Ectodermal cell (in vitro differentiated cells): ENCODE data around the gene COMMD2. TPM values are rescaled to one million over a fixed set of nuclear protein-coding genes. Genes with fewer than 3 reads are reported as not detected.

ENCODE experiments used
- H3K27ac ChIP-seq: 2 replicates; pipeline ENCODE4 v1.7.0; 2013; ENCODE audit warnings: mild to moderate bottlenecking, low read depth, low read length; ENCODE audit not compliant: insufficient read depth, poor library complexity, severe bottlenecking
- H3K27me3 ChIP-seq: 2 replicates; pipeline ENCODE4 v1.7.0; 2013; ENCODE audit warnings: mild to moderate bottlenecking, low read length; ENCODE audit not compliant: insufficient read depth, control insufficient read depth, poor library complexity, severe bottlenecking
- H3K36me3 ChIP-seq: one replicate; pipeline ENCODE4 v1.7.0; 2013; ENCODE audit warnings: low read length; ENCODE audit not compliant: control insufficient read depth, insufficient read depth
- H3K4me1 ChIP-seq: one replicate; pipeline ENCODE4 v1.7.0; 2013; ENCODE audit warnings: low read length; ENCODE audit not compliant: control insufficient read depth, insufficient read depth
- H3K4me3 ChIP-seq: 2 replicates; pipeline ENCODE4 v1.7.0; 2013; ENCODE audit warnings: low read depth, low read length, control low read depth; ENCODE audit not compliant: insufficient read depth
- H3K9me3 ChIP-seq: 2 replicates; pipeline ENCODE4 v1.7.0; 2013; ENCODE audit warnings: mild to moderate bottlenecking, low read length, moderate library complexity; ENCODE audit not compliant: control insufficient read depth
- WGBS, 2 experiments: methylation state at CpG; one replicate each; pipeline ENCODE4 v1.1.7; 2013; ENCODE audit warnings: missing lambda C conversion rate in 2 of 2; 5-methylcytosine and 5-hydroxymethylcytosine counted together
- polyA plus RNA-seq, 4 experiments: library from polyadenylated mRNA; stranded (reverse); fragments of 50-300 nt; gene quantifications; one replicate each; pipeline ENCODE4 v1.2.3, GENCODE V29; 2013

COMMD2 gene
- polyA plus RNA-seq (2013, experiment 1 of 4) = 63.2 TPM
- 64.1 TPM for polyA plus RNA-seq (2013, experiment 2 of 4)
- polyA plus RNA-seq (2013, experiment 3 of 4) = 46.3 TPM
- polyA plus RNA-seq (2013, experiment 4 of 4) = 62.0 TPM

- WGBS, 2 experiments = 0 to 1% methylated on average over 47 to 50 of the region's 52 CpGs
- Histone ChIP-seq H3K4me3 (peak within 1 kb of the TSS; percentile 87), H3K4me1 (peaks cover 7% of the 10 kb centered on the region), H3K27me3 (no peaks in the 10 kb centered on the region), H3K27ac (peak within 1 kb of the TSS; percentile 12), H3K9me3 (no peaks in the 10 kb centered on the region), H3K36me3 (peaks cover 12% of the 10 kb centered on the region)
Observed at GRCh38 chr3:149752051-149752787, at the start of gene COMMD2. COMMD2 (minus strand) TSS chr3:149752489; CDS start chr3:149752444, 45 bp downstream.

- Histone ChIP-seq H3K4me1 (no peaks in the 10 kb centered on the region), H3K36me3 (no peaks in the 10 kb centered on the region), H3K27ac (no peak overlapping the region), H3K4me3 (no peak overlapping the region), H3K9me3 (no peaks in the 10 kb centered on the region), H3K27me3 (peaks cover 3% of the 10 kb centered on the region)
- WGBS, 2 experiments = 70 to 76% methylated on average over 5 of the region's 5 CpGs
Observed at GRCh38 chr3:149801639-149802038, 49.4 kb upstream of the COMMD2 start.

GRCh38 chr3:149801195-149801594 lies 48.9 kb upstream of the COMMD2 start:
- Histone ChIP-seq H3K36me3 (no peaks in the 10 kb centered on the region), H3K9me3 (no peaks in the 10 kb centered on the region), H3K27me3 (peaks cover 3% of the 10 kb centered on the region), H3K27ac (no peak overlapping the region), H3K4me3 (no peak overlapping the region), H3K4me1 (no peaks in the 10 kb centered on the region)
- 100% methylated on average over 1 of the region's 1 CpG; no CpG with 5 or more reads in 1 of the 2 experiments for WGBS, 2 experiments

- WGBS, 2 experiments = 91 to 96% methylated on average over 8 of the region's 8 CpGs
- H3K36me3 ChIP-seq = no peaks in the 10 kb centered on the region
Observed at GRCh38 chr3:149800693-149801092, 48.4 kb upstream of the COMMD2 start.

GRCh38 chr3:149796026-149796425 lies 43.7 kb upstream of the COMMD2 start:
- Histone ChIP-seq H3K36me3 (no peaks in the 10 kb centered on the region), H3K27me3 (no peaks in the 10 kb centered on the region), H3K4me3 (no peak overlapping the region), H3K27ac (no peak overlapping the region), H3K4me1 (no peaks in the 10 kb centered on the region), H3K9me3 (no peaks in the 10 kb centered on the region)
- WGBS, 2 experiments = 92 to 100% methylated on average over 1 of the region's 1 CpG

More at GRCh38 chr3:149800693-149801092, 48.4 kb upstream of the COMMD2 start:
- no peak overlapping the region for H3K4me3 ChIP-seq
- no peak overlapping the region for H3K27ac ChIP-seq
- H3K4me1 ChIP-seq = no peaks in the 10 kb centered on the region
- peaks cover under 1% of the 10 kb centered on the region for H3K27me3 ChIP-seq
- H3K9me3 ChIP-seq = no peaks in the 10 kb centered on the region

GRCh38 chr3:149792452-149793270 lies 40.4 kb upstream of the COMMD2 start, which contains the start of gene ANKUB1:
ANKUB1 (minus strand) TSS chr3:149792554; CDS start chr3:149792366, 188 bp downstream.
- Histone ChIP-seq H3K4me1 (no peaks in the 10 kb centered on the region), H3K9me3 (no peaks in the 10 kb centered on the region), H3K27me3 (no peaks in the 10 kb centered on the region), H3K27ac (no peak within 1 kb of the TSS), H3K4me3 (no peak within 1 kb of the TSS), H3K36me3 (no peaks in the 10 kb centered on the region)
- 92 to 97% methylated on average over 3 to 4 of the region's 4 CpGs for WGBS, 2 experiments

GRCh38 chr3:149790698-149791097 lies 38.4 kb upstream of the COMMD2 start:
- Histone ChIP-seq H3K9me3 (no peaks in the 10 kb centered on the region), H3K27ac (no peak overlapping the region), H3K36me3 (no peaks in the 10 kb centered on the region), H3K27me3 (no peaks in the 10 kb centered on the region), H3K4me1 (no peaks in the 10 kb centered on the region), H3K4me3 (no peak overlapping the region)
- WGBS, 2 experiments = 50 to 91% methylated on average over 1 to 2 of the region's 3 CpGs

GRCh38 chr3:149790268-149790667 lies 38.0 kb upstream of the COMMD2 start:
- Histone ChIP-seq H3K4me3 (no peak overlapping the region), H3K27ac (no peak overlapping the region), H3K4me1 (no peaks in the 10 kb centered on the region), H3K36me3 (no peaks in the 10 kb centered on the region), H3K9me3 (no peaks in the 10 kb centered on the region), H3K27me3 (no peaks in the 10 kb centered on the region)
- WGBS, 2 experiments = 100% methylated on average over 1 of the region's 2 CpGs; no CpG with 5 or more reads in 1 of the 2 experiments

- Histone ChIP-seq H3K4me3 (no peak overlapping the region), H3K27me3 (no peaks in the 10 kb centered on the region), H3K9me3 (no peaks in the 10 kb centered on the region), H3K4me1 (no peaks in the 10 kb centered on the region), H3K27ac (no peak overlapping the region), H3K36me3 (no peaks in the 10 kb centered on the region)
- WGBS, 2 experiments = 92 to 93% methylated on average over 5 of the region's 5 CpGs
Observed at GRCh38 chr3:149784064-149784704, 31.9 kb upstream of the COMMD2 start.

- Histone ChIP-seq H3K27me3 (no peaks in the 10 kb centered on the region), H3K27ac (no peak overlapping the region), H3K36me3 (no peaks in the 10 kb centered on the region), H3K4me3 (no peak overlapping the region), H3K9me3 (no peaks in the 10 kb centered on the region), H3K4me1 (no peaks in the 10 kb centered on the region)
Observed at GRCh38 chr3:149783576-149783975, 31.3 kb upstream of the COMMD2 start.
